CD4-positive, alpha-beta T cell treated with Interleukin-6 at 100 ng/mL for 8 hours (primary cell): ENCODE results near the gene NOTCH2NLA.
"Not testable (repeated sequence)": the region's sequence is repeated elsewhere in the genome, so short reads cannot be mapped to it uniquely, and the experiment has no call there.

Source experiments
- DNase-seq: peaks from one replicate; pipeline ENCODE4 v3.0.0-alpha.2; 2020; ENCODE audit warnings: mixed read lengths, low spot score

NOTCH2NLA gene

GRCh38 chr1:146167273-146167672, 61.5 kb downstream of the NOTCH2NLA start:
- DNase-seq, result not testable (repeated sequence)

- DNase-seq, result not testable (repeated sequence)
Measured at GRCh38 chr1:146144465-146144864, 84.4 kb downstream of the NOTCH2NLA start, which contains the start of gene NBPF10. Gene NBPF10, minus strand, starts transcription at chr1:146144804. Its CDS starts 35 bp downstream, at chr1:146144769.
